Fibroblast of skin of abdomen (primary cell): Measurements from ENCODE around the gene KRT73.

ENCODE experiments used
- DNase-seq: peaks from one replicate; pipeline ENCODE4 v3.0.0-alpha.2; 2013

The KRT73 gene

DNA sequence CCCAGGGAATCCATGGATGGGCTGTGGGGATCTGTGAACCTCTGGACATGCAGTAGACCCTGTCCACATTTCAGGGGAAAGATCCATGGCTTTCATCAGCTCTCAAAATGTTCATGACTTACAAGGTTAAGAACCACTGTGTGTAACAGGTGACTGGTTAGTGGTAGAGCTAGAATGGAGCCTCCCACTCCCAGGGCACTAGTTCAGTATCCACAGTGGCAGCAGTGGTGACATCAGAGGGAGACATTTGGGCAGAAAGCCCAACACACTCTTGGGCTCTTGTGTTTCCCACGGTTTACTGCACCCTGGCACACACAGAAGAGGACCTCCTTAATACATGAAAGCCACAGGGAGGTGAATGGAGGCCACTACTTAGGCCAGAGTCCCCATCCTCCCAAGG, 53.8 kb downstream of the KRT73 start:
- DNase-seq: no peak

DNA sequence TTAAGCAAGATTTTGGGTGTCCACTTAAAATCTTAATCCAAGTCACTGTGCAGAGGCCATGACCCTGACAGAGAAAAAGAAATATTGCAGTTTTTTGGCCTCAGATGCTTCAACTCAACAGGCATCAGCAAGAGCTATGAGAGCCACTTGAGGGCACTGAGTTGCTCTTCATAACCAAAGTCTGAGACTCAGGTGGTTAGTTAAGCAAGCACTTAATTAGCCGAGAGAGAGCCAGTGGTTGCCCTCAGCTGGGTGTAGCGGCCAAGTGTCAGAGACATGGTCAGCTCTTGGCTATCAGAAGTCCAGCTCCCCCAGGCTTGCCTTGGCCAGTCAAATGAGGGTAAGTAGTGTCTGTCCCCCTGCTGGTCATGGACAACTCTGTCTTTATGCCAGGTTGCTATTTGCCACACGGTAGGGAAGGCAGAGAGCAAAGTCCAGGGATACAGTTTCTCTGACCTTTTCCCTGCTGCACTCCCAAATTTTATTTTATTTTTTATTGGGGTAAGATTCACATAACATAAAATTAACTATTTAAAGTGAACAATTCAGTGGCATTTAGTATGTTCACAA, 56.4 kb downstream of the KRT73 start:
- DNase-seq: no peak

DNA sequence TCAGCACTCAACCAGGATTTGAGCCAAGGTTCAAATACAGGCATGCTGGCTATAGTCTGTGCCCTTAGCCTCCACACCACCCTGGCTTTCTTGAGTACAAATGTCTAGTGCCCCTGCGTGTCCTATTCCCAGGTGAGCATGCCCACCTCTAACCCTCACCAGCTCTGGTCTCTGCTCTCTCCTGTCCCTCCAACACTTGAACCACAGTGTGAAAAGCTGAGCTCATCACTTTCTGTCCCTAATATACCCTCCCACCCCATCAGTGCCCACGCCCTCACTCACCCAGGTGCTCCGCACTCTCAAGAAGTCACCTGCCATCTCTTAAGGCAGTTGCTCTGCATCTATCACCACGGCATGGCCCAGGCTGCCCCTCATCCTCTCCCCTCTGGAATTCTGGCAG, 58.4 kb downstream of the KRT73 start:
- DNase-seq: no peak

DNA sequence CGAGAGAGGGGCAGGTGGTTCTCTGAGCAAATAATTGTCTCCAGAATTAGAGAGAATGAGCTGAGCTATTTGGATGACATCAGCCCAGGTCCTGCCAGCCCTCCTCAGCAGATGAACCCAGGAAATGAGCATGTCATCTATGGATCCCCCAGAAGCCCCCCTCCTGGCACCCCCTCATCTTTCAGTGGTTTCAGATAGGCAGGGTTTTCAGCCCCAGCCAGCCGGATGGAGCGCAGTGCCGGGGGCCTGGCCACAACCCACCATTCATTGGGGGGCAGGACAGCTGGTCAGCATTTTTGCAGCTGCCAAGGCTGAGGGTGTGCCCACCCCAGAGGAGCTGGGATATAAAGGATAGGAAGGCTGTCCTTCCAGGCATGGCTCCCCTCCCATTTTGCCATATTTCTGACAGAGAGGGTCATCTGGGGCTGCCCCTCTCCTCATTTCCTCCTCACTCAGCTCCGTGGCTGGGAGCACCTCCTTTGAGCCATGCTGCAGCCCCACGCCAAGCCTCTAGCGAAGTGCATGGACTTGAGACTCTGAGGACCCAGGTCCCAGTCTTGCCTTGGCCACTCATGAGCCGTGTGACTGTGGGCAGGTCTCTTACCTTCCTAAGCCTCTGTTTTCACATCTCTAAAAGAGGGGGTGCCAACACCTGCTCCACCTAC, 59.4 kb downstream of the KRT73 start:
- DNase-seq: no peak
